HG03095 (cell line): ENCODE data around the gene OSR1.
"Not testable (repeated sequence)": the region's sequence is repeated elsewhere in the genome, so short reads cannot be mapped to it uniquely, and the experiment has no call there.

Source experiments
- ATAC-seq: cut with Tn5 transposase; IDR thresholded peaks from one replicate; pipeline ENCODE4 v1.9.1; 2021; ENCODE audit warnings: moderate library complexity; ENCODE audit not compliant: unreplicated experiment

OSR1 gene

DNA sequence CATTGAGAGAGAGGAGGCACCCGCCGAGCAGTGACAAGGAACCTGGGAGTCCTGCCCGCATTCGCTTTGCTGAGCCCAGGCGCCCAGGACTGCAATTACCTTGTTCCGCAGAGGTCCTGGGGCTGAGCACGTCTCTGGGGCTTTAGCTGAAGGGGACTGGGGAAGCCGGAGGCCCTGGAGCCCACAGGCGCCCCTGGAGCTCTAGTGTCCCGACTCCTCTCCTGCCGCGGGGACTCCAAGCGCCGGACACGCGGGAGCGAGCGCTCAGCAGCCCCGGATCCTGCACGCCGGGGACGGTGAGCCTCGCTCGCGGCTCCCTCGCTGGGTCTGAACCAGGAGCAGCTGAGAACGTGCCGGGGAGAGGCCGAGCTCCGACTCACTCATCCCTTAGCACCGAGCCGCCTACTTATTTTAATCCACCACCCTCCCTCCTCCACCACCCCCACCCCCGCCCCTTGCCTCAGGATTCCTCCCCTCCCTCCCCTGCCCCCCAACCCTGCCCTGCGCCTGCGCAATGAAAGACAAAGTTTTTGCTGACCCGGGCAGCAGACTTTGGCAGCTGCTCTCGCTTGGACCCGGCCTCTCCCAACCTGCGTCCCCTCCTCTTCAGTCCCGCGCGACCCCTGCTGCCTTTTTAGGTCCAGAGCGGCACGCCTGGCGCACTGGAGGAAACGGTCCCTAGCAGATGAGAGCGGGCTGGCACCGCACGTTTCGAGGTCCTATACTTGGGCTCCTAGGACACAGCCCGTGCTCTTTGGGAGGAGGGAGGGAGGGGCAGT is at the start of gene OSR1:
OSR1 (minus strand) TSS at position 382 of the 779 bp plus-strand sequence. CDS start 4,818 bp downstream, outside the sequence.
- no peak for ATAC-seq

DNA sequence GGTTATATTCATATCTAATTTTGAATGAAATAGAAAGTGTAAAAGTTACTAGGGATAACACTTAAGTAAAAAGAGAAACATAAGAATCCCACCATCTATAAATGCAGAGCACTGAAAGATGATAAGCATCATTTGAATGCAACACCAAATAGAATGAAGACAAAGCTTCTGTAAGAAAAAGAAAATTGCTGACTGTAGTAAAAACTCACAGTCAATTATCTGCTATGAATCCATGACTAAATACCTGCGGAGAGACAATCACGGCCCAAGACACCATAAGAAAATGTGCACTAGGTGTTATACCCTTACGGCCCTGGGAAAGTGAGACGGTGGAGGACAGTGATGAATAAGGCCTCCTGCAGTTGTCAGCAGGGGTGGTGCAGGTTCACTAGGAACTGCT is 45.4 kb upstream of the OSR1 start:
- no peak for ATAC-seq

DNA sequence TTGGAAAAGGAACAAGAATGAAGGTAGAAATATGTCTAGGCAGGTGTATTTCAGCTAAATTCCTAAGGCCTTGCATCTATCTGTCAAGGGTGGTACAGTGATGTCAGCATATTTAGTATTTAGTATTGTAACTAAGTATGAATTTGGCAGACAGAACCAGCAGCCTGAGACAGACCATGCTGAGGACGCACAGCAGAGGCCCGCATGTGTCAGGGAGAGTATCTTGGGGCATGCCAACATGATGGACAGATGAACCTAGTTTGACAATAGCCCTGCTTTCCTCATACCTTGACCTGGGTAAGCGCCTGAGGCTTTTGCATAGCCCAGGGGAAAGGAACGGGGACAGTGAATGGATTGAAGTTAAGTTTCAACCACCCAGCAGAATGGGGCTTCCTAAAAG is 33.8 kb upstream of the OSR1 start:
- ATAC-seq, result no peak

DNA sequence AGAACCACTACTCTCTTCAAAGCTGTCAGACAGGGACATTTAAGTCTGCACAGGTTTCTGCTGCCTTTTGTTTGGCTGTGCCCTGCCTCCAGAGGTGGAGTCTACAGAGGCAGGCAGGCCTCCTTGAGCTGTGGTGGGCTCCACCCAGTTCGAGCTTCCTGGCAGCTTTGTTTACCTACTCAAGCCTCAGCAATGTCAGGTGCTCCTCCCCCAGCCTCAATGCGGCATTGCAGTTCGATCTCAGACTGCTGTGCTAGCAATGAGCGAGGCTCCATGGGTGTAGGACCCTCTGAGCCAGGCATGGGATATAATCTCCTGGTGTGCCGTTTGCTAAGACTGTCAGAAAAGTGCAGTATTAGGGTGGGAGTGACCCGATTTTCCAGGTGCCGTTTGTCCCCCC is 31.0 kb upstream of the OSR1 start:
- ATAC-seq, result not testable (repeated sequence)

DNA sequence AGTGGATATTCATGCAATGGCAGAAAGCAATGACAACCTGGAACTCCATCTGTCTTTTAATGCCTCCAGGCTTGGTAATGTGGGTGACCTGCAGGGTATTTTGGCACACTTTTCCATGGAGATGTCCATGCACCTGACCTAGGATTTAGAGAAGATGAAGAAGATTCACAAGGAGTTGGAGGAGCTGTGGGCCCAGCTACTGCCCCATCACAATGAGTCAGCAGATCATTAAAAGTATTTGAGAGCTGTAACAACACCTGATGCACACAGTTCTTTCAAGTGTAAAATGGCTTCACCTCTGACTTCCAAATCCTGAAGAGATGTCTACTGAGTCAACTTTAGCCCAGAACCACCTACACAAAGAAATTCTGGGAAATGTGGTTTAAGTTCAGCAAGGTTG is 22.1 kb upstream of the OSR1 start:
- no peak for ATAC-seq

DNA sequence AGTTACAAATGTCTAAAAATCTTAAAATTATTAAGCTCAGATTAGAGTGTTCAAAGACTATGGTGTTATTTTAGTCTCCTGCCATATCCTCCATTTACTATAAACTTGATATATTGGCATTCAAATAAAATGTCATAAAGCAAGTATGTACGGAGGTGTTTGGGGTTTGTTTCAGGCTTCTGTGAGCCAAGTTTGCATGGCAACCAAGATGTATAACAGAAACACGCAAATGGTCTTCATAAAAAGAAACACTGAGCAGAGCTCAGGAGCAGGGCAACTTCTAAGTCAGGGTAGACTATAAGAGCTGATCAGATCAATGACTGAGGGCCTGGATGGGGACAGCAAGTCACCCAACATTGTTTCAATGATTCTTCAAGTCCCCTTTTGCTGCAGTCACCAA is 20.5 kb upstream of the OSR1 start:
- no peak for ATAC-seq

DNA sequence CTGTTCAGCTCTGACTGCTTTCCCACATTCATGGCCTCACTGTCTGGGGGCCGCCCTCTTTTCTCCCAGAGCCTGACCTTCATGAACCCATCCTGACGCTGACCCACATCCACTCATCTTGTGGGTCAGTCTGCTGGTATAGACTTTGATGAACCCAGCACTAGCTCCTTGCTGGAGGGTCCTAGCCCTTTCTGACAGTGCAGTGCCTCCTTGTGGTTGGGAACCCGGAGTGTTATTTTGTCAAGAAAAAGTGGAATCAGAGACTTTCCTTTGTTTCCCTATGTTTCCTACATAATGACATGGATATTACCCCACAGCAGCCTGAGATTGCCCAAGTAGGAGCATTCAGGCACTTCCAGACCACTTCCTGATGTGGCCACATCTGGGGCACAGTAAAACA is 19.3 kb upstream of the OSR1 start:
- ATAC-seq, result no peak

DNA sequence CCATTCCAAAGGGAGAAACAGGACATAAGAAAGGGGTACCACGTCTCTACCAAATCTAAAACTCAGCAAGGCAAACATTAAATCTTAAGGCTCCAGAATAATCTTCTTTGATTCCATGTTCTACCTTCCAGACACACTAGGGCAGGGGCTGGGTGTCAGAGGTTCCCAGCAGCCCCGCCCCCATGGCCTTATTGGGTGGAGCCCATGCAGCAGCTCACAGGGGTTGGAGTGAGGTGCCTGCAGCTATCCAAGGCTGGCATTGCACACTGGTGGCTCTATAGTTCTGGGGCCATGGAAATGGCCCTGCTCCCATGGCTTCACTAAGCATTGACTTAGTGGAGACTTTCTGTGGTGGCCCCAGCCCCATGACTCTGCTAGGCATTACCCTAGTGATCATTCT is 14.9 kb upstream of the OSR1 start:
- no peak for ATAC-seq

DNA sequence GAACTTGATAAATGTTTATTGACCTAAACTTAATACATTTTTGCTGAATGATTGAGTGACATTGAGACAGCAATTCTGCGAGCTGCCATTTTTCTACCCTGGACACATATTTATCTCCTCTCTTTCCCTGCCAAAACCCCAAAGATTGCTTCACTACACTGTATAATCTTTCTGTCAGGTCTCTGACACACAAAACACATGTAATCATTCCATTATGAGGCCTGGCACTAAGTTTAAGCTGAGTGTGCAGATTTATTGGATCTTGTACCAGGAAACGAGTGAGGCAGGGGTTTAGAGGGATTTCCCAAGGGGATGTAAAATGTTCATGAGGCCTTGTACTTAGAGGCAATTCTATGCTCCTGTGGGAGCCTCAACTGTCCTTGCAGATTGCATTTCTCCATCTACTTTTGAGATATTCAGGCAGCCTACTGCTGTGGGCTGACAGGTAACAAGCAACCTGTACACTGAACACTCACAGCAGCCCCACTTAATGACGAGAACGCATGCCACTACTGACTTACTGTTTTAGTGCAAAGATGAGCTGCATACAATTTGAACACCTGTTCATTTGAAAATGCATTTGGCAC is 13.7 kb upstream of the OSR1 start:
- ATAC-seq, result no peak

DNA sequence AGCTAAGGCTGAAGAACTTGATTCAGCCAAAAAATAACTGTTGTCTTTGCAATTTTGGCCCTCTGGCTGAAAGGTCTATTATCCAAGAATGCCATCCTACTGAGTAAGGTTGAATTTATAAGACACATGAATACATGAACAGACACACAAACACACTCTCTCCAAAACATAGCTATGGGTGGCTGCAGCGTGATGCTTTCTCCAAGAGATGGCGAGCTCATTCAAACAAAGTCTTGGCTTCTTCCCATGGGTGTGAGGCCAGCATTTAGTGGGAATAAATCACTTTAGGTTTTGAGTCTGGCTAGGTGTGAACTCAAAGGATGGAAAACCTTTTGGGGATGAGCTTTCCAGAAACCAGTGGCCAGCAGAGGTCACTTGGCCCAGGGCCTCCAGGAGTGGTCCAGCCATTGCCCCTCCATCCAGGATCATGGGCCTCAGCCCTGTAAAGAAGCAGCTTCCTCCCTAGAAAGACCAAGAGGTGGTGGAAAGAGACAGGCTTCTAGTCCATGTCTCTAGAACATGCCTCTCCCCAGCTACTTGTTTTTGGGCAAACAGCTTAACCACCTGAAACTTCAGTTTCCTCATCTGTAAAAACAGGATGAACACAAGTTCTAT is 11.0 kb upstream of the OSR1 start:
- no peak for ATAC-seq

DNA sequence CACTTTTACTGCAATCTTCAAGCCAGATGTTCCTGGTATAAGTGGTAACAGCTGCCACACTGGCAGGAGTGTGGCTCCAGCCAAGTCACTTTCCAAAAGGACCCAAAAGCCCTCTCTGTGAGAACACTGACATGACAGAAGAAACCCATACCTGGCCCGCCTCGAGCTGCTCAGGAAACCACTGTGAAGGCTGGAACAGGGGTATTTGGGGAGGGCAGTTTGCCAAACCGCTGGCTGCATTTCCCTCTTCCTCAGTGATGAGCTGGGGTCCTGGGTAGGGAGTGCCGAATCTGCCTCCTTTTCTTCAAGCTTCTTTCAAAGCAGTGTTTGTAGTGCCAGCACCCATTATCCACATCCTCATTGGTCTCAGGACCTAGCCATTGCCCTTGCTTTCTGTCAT is 10.3 kb upstream of the OSR1 start:
- ATAC-seq, result no peak

DNA sequence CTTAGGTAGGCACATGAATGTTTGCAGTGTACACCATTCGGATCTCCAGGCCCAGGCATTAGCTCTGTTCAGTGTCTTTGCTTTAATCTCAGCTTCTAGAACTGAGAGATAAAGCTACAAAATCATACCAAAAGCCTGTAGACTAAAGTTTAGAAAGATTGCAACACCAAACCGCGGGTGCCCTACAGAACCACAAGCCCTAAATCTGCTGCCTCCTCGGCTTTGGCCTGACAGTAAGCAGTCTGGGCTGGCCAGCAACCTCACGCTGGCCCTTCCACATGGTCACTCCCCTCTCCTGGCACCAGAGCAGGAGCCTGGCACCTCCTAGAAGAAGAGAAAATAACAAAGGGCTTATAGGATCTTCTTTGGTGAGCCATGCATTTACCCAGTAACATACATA is 8.9 kb upstream of the OSR1 start:
- no peak for ATAC-seq

DNA sequence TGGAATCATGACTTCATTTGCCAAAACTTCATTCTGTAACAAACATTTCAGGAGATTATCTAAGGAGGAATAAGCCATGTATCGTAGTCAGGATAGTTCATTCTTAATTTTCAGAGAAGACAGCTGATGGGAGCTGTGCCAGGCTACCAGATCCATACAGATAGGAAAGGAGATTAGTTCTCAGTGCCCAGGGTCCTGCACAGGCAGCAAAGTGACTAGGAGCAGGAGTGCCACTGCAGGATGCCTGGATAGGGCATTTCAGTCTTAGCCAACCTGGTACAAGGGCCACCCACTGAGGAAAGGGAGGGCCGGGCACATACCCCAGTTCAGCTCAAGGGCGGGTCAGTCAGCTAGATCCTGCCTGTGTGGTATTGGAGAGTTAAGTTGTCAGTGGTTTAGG is 6.7 kb upstream of the OSR1 start:
- no peak for ATAC-seq

DNA sequence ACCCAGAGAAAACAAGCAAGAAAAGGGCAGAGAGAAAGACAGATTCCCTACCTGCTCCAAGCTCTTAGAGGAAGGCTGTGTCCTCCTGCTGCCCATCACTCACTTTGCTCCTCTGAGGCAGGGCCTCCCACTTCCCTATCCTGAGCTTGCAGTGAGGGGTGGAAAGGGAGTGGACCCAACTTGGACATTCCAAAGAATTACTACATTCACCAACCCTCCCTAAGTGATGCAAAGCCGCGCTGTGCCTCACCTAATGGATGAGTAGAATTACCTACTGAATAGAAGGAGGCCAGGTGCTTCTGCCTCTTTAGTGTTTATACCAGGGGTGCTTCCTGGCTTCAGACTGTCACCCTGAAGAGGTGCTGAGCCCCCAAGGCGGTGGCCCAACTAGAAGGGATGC is 5.6 kb upstream of the OSR1 start:
- no peak for ATAC-seq

DNA sequence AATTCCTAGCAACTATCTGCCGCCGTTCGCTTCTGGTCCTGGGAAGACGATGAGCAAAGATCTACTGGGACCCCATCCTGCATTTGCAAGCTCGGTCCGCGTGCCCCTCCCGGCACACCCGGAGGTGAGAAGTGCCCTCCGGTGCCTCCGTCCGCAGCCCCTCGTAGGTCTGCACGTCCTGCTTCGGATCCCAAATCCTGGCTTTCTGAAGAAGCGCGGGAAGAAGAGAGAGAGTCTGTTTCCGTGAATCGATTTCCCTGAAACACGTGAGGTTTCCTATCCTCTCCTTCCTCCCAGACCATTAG is 5.0 kb upstream of the OSR1 start:
- ATAC-seq, result no peak

DNA sequence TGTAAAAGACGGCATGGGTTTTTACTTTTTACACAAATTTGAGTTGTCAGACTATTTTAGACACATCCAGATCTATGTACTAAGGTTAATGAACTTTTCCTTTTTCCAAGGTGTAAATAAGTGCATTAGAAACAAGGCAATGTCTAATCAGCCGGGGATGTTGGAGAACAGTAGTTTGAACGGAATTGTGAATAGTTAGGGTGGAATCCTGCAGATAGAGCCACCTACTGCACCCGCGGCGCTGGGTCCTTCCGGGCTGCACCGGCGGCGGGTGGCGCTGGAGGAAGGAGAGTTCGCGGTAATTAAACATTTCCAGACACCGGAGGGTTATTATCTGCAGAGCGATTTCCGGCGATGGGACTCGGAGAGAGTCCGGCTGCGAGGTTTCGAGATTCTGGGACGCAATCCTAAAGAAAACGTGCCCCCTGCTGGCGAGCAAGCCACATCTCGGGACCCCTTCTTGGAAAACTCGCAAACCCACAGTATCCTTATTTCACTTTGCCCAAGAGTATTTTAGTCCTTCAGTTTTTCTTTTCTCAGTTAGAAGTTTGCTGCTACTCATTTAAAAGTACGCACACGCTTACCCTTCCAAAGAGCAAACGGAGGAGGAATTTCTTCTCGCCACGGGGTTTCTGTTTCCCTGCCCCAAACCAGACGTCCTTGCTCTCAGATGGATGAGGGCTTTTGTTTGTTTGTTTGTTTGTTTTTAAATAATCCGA is 4.5 kb upstream of the OSR1 start:
- ATAC-seq, result no peak

DNA sequence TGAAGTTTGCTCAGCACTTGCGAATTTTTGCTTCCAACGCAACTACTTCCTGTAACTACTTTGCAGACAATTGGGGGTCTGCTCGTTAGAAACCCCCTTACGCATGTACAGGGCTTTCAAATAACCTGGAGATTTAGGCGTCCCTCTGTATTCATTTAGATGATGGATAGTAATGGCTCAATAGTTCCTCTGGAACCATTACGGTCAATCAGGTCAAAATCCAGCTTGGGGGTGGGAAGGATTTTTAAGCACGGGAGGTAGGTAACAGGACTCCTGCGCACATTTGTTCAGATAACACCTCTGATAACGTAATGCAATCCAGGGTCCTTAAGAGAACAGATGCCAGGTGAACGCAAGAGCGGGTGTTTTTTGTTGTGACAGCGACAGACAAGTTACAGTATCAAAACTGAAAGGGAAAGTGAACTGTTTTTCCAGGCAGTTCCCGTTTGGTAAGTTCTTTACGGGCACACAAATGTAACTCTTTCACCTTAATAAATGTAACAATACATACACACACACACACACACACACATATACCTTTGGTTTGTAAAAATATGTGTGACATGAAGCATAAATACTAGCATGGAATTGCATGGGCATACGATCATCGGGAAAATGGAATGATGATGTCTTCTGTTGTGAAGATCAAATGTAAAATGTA is 3.8 kb upstream of the OSR1 start:
- ATAC-seq, result no peak

DNA sequence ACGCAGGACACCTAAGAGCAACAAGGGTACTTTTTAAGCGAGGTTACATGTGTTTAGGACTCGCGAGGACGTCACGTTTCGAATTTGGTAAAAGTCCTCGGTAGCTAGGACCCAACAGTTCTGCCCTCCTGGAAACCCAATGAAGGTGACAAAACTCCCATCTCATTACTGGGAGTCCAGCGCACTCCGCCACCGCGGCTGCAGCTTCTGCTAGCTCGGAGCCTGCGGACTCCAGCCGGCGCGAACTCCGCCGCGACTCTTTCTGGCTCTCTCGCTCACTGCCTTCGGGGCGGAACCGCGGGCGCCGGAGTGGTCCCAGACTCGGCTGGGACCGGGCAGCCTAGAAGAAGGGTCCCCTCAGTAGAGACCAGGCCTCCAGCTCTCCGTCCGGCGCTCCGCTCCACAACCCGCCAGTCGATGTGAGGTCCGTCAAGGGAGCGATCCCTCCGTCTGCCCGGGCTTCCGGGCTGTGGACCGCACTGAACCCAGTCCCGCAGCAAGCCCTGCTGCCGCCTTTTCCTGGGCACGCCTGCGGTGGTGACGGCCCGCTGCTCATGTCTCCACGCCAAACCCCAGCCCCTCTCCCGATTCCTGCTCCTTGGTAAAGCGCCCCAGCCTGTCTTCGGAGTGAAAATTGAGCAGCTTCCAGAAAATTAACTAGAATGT is 3.0 kb upstream of the OSR1 start:
- ATAC-seq, result no peak

DNA sequence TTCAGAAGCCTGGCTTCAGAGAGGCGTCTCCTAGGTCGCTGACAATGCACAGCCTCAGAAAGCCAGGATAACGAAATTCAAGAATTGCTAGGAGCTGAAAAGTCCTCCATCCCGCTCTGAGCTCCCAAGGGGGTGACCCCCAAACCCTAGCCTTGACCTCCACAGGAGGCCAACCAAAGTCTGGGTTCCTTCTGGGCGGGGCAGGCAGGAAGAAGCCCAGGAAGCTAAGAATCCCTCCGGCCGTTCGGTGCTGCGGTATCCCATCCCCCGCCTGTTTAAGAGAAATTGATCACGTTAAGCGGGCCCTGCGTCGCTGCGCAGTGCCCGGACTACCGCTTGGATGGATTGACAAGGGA is 2.5 kb upstream of the OSR1 start:
- no peak for ATAC-seq

DNA sequence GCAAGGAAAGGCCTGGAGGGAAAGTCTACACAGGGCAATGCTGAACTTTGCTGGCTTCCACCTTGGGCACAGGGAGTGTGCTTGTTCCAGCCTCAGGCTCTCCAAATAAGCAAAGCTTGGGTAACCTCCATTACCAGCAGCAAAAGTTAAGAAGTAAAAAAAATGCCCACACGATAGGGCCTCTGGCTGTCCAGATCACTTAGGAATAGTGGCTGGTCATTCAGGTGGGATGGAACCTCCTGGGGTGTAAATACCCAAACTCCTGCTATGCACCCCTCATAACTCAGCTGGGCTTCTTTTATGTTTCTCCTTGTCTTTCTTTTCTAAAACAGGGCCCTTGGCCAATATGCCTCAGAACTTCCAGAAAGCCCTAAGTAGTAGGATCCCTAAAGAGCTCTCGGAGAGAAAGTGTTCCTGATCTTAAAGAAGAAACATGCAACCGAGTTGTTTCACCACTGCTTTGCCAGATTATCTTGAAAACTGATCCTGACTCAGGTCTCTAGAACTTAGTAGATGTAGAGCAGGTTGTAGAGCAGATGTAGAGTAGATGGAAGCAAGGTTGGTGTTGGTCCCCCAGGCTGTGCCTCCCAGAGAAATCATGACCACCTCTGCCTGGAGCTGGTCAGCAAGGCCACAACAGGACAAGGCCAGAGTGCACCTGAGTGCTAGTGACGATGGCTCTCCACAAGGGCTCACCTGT is 2.0 kb upstream of the OSR1 start:
- no peak for ATAC-seq
